ENCODE results near the gene WWOX.
"Not testable (repeated sequence)": the region's sequence is repeated elsewhere in the genome, so short reads cannot be mapped to it uniquely, and the experiment has no call there.

Gene WWOX

GRCh38 chr16:78597809-78598570 is 498.5 kb downstream of the WWOX start:
- H3K36me3 Mint-ChIP-seq (ENCODE audit: low read depth), result no peaks in the 10 kb centered on the region
- H3K27ac Mint-ChIP-seq, result no peak overlapping the region
- DNase-seq (ENCODE audit: low spot score), result no peak
- H3K27me3 Mint-ChIP-seq (ENCODE audit: low read depth), result no peaks in the 10 kb centered on the region
- H3K4me3 Mint-ChIP-seq, result no peak overlapping the region
- no peaks in the 10 kb centered on the region for H3K9me3 Mint-ChIP-seq
- no peaks in the 10 kb centered on the region for H3K4me1 Mint-ChIP-seq (ENCODE audit: low read depth)

- no peaks in the 10 kb centered on the region for H3K27me3 Mint-ChIP-seq (ENCODE audit: low read depth)
- no peak for DNase-seq (ENCODE audit: low spot score)
- H3K36me3 Mint-ChIP-seq (ENCODE audit: low read depth), result no peaks in the 10 kb centered on the region
- H3K4me3 Mint-ChIP-seq, result no peak overlapping the region
- H3K4me1 Mint-ChIP-seq (ENCODE audit: low read depth), result no peaks in the 10 kb centered on the region
- H3K9me3 Mint-ChIP-seq, result no peaks in the 10 kb centered on the region
- no peak overlapping the region for H3K27ac Mint-ChIP-seq
Measured at GRCh38 chr16:78599271-78599670, 499.8 kb downstream of the WWOX start.

GRCh38 chr16:78604423-78605062 is 505.1 kb downstream of the WWOX start:
- H3K4me1 Mint-ChIP-seq (ENCODE audit: low read depth); H3K27me3 Mint-ChIP-seq (ENCODE audit: low read depth); H3K27ac Mint-ChIP-seq; DNase-seq (ENCODE audit: low spot score); H3K4me3 Mint-ChIP-seq; H3K9me3 Mint-ChIP-seq; H3K36me3 Mint-ChIP-seq (ENCODE audit: low read depth): not testable (repeated sequence)

GRCh38 chr16:78605548-78606101 is 506.2 kb downstream of the WWOX start:
- Mint-ChIP-seq H3K36me3 (ENCODE audit: low read depth) (no peaks in the 10 kb centered on the region), H3K27ac (no peak overlapping the region)

DNA sequence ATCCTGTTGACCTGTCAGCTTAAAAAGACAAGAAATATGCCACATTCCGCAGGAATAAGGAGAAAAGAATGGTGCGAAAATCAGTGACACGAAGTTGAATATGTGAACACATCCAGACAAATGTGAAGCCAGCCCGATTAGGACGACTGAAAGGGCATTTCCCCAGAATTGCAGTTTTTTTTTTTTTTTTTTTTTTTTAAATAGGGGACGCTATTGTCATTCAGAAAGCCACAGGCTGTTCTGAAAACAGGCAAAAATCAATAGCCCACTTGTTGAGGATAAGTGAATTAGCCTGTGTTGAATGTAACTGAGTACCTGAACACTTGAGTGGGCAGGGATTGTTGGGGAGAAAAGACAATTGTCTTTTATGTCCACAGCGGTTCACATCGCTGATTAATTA is 507.1 kb downstream of the WWOX start:
- DNase-seq (ENCODE audit: low spot score), result no peak
- Mint-ChIP-seq H3K9me3 (no peaks in the 10 kb centered on the region), H3K36me3 (ENCODE audit: low read depth) (no peaks in the 10 kb centered on the region), H3K27ac (no peak overlapping the region), H3K4me3 (no peak overlapping the region), H3K27me3 (ENCODE audit: low read depth) (peaks cover 4% of the 10 kb centered on the region), H3K4me1 (ENCODE audit: low read depth) (peaks cover 2% of the 10 kb centered on the region)

More at GRCh38 chr16:78605548-78606101, 506.2 kb downstream of the WWOX start:
- Mint-ChIP-seq H3K4me1 (ENCODE audit: low read depth) (peaks cover 2% of the 10 kb centered on the region), H3K9me3 (no peaks in the 10 kb centered on the region), H3K27me3 (ENCODE audit: low read depth) (peaks cover 2% of the 10 kb centered on the region), H3K4me3 (no peak overlapping the region)
- no peak for DNase-seq (ENCODE audit: low spot score)

DNA sequence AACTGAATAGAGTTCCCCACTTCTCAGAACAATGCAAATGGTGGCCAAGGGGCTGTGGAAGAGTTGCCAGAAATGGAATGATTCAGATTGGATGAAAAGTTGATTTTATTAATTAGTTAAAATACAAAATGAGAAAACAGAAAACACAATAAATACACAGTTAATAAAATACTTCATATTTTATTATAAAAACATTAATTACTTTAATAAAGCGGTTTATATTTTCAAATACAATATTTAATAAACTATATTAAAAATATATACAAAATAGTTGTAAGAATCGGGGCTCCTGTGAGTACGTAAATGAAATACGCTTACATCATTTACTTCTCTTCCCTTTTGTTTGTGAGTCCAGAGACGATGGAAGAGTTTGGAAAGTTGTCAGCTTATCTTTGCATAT is 507.6 kb downstream of the WWOX start:
- Mint-ChIP-seq H3K27ac (no peak overlapping the region), H3K4me3 (no peak overlapping the region), H3K4me1 (ENCODE audit: low read depth) (peaks cover 2% of the 10 kb centered on the region), H3K27me3 (ENCODE audit: low read depth) (peaks cover 4% of the 10 kb centered on the region), H3K9me3 (no peaks in the 10 kb centered on the region), H3K36me3 (ENCODE audit: low read depth) (no peaks in the 10 kb centered on the region)
- DNase-seq (ENCODE audit: low spot score), result no peak

DNA sequence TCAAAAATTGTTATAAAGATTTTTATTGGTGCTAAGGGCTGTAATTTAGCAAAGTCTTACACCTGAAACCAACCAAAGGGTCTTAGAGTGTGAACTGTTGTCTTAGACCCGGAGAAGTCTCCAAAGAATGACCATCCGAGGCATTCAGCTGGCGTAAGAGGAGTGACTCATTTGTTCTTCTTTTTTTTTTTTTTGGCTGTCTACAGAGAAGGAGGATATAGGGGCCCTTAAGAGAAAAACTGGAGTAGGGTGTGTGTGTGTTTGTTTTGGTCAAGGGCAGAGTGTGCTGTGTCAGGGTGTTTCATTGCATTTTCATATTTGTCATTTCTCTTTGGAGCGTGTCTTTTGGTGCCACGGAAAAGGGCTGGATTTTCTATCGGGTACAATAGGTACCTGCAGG is 508.0 kb downstream of the WWOX start:
- H3K36me3 Mint-ChIP-seq (ENCODE audit: low read depth), result no peaks in the 10 kb centered on the region
- peaks cover 4% of the 10 kb centered on the region for H3K27me3 Mint-ChIP-seq (ENCODE audit: low read depth)
- no peak overlapping the region for H3K27ac Mint-ChIP-seq
- H3K4me1 Mint-ChIP-seq (ENCODE audit: low read depth), result peaks cover 2% of the 10 kb centered on the region
- no peak for DNase-seq (ENCODE audit: low spot score)
- H3K4me3 Mint-ChIP-seq, result no peak overlapping the region
- H3K9me3 Mint-ChIP-seq, result no peaks in the 10 kb centered on the region

DNA sequence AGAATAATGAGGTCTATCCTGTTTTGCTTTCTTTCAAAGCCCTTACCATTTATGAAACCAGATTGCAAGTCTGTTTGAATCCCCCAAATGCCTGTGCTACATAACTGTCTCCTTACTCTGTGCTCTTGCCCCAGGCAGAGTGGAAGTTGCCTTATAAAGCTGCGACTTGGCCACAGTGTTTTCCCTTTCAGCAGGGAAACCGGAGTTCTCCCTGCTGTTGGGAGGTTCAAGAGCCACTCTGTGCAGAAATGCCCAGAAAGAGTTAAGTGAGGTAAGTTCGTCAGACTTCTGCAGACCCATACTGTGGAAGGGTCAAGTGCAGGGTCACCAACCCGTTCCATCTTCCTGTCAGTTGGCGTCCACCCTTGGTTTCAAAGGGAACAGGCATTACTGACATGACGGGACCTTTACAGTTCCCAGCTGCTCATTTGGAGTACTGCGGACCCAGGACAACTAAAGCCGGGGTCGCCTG is 508.9 kb downstream of the WWOX start:
- no peak overlapping the region for H3K27ac Mint-ChIP-seq
- no peak for DNase-seq (ENCODE audit: low spot score)
- peaks cover 4% of the 10 kb centered on the region for H3K27me3 Mint-ChIP-seq (ENCODE audit: low read depth)
- no peaks in the 10 kb centered on the region for H3K36me3 Mint-ChIP-seq (ENCODE audit: low read depth)
- no peak overlapping the region for H3K4me3 Mint-ChIP-seq
- no peaks in the 10 kb centered on the region for H3K9me3 Mint-ChIP-seq
- H3K4me1 Mint-ChIP-seq (ENCODE audit: low read depth), result peaks cover 2% of the 10 kb centered on the region

DNA sequence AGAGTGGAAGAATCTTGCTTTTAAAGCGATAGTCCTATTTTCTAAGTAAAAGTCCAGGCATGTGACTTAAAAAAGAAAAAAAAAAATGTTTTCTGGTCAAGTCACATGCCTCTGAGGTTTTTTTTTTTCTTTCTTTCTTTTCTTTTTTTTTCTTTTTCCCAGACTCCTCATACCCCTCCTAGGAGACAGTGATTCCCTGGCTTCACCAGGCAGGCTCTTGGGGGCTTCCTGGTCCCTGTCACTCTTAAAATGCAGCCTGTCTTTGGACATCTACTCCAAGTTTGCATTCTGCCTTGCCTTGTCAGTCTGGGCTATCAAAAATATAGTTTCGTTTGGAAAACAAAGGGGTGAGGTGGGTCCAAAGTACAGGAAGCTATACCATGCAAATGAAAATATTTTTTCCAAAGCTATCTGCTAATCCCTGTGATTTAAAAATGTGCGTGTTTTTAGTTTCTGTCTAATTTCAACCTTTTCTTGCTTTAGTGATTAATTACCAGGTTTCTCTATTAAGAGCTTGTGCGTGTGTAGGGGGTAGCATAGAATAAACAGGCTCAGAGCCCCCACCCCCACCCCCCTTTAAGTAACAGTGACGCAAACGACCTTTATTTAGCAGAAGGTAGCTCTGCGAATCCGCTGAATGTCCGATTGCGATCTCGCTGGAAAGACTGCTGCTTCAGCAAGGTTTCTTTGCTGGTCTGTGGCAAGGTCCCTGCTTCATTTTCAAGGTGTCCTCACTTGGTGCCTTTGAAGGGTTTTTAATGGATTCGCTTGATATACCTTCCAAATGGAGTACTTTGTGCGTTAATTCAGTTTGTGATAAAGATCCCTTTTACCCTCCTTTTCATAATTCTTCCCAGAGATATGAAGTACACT is 510.2 kb downstream of the WWOX start:
- Mint-ChIP-seq H3K36me3 (ENCODE audit: low read depth) (no peaks in the 10 kb centered on the region), H3K9me3 (no peaks in the 10 kb centered on the region), H3K4me3 (no peak overlapping the region), H3K4me1 (ENCODE audit: low read depth) (peaks cover 2% of the 10 kb centered on the region), H3K27me3 (ENCODE audit: low read depth) (peaks cover 4% of the 10 kb centered on the region), H3K27ac (no peak overlapping the region)
- no peak for DNase-seq (ENCODE audit: low spot score)

DNA sequence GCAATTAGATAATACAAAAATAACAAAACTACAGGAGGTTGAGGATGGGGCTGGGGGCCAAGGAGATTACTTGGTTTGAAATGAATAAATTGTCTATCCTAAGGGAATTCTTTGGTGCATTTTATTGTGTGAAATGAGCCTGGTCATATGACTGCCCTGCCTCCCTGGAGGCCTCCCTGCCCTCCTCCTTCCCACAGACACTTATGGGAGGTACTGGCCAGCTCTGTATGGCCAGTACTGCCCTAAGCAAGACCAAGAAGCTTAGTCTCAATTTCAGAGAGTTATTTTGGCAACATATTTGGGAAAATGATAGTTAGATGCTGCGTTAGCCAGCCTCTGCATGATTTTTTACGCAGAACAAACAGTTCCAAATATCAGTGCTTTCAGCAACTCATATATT is 511.9 kb downstream of the WWOX start:
- H3K4me3 Mint-ChIP-seq, result no peak overlapping the region
- H3K27ac Mint-ChIP-seq, result no peak overlapping the region
- H3K36me3 Mint-ChIP-seq (ENCODE audit: low read depth), result no peaks in the 10 kb centered on the region
- H3K27me3 Mint-ChIP-seq (ENCODE audit: low read depth), result peaks cover 4% of the 10 kb centered on the region
- peaks cover 2% of the 10 kb centered on the region for H3K4me1 Mint-ChIP-seq (ENCODE audit: low read depth)
- DNase-seq (ENCODE audit: low spot score), result no peak
- no peaks in the 10 kb centered on the region for H3K9me3 Mint-ChIP-seq

- H3K9me3 Mint-ChIP-seq, result peaks cover 7% of the 10 kb centered on the region
- H3K27me3 Mint-ChIP-seq (ENCODE audit: low read depth), result no peaks in the 10 kb centered on the region
- no peak overlapping the region for H3K27ac Mint-ChIP-seq
- no peak overlapping the region for H3K4me3 Mint-ChIP-seq
- no peak for DNase-seq (ENCODE audit: low spot score)
- H3K4me1 Mint-ChIP-seq (ENCODE audit: low read depth), result peaks cover 2% of the 10 kb centered on the region
- no peaks in the 10 kb centered on the region for H3K36me3 Mint-ChIP-seq (ENCODE audit: low read depth)
Measured at GRCh38 chr16:78619811-78620210, 520.4 kb downstream of the WWOX start.

DNA sequence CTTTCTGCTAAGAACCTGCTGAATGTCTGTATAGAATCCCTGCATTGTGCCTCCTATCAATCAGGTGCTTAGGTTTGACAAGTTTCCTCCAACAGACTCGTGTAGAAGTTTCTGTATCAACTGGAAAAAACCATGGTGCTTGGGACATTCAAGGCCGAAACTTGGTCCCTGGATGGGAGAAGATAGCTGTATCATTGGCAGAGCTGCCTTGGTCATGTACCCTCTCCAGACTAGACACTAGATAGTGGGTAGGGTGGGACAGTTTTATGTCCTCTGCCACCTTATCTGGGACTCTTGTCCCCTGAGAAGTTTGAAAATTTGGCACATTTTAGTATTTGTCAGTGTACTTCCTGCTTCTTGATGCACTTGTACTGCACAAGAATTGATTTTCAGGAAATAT is 520.8 kb downstream of the WWOX start:
- Mint-ChIP-seq H3K9me3 (peaks cover 7% of the 10 kb centered on the region), H3K4me3 (no peak overlapping the region), H3K27ac (no peak overlapping the region), H3K27me3 (ENCODE audit: low read depth) (no peaks in the 10 kb centered on the region), H3K36me3 (ENCODE audit: low read depth) (no peaks in the 10 kb centered on the region), H3K4me1 (ENCODE audit: low read depth) (peaks cover 2% of the 10 kb centered on the region)
- DNase-seq (ENCODE audit: low spot score), result no peak

DNA sequence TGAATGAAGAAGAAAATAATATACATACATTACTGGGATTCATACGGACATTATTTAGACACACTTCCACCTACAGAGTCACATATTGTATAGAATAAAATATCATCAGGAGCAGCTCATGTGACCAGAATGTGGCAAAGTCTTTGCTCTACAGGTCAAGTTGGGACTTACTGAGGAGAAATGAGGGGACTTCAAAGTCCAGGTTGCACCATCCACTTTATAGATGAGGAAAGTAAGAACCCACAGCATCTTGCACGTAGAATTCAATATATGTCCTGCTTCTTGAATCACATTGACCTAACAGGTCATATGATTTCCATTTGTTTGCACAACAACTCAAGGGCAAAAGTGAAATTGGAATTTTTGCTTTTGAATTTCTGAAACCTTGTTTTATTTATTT is 524.3 kb downstream of the WWOX start:
- no peaks in the 10 kb centered on the region for H3K27me3 Mint-ChIP-seq (ENCODE audit: low read depth)
- H3K36me3 Mint-ChIP-seq (ENCODE audit: low read depth), result no peaks in the 10 kb centered on the region
- DNase-seq (ENCODE audit: low spot score), result no peak
- peaks cover 7% of the 10 kb centered on the region for H3K9me3 Mint-ChIP-seq
- H3K4me3 Mint-ChIP-seq, result no peak overlapping the region
- peaks cover 2% of the 10 kb centered on the region for H3K4me1 Mint-ChIP-seq (ENCODE audit: low read depth)
- H3K27ac Mint-ChIP-seq, result no peak overlapping the region

DNA sequence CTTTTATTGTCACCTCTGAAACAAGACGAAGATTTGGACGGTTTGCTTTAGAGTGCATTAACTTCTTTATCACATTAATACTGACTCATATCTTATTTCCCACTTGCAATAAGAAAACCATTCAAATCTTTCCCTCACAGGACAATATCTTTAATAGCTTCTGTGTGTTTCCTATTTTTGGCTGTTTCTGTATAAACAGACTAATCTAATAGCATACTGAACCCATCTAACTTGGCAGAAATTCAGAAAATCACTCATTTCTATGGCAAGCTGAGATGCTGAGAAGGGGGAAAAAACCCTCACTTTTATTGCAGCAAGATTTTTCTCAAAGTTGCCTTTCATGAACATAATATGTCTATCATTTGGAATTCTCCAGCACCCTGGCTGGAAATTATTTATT is 524.9 kb downstream of the WWOX start:
- no peak for DNase-seq (ENCODE audit: low spot score)
- Mint-ChIP-seq H3K9me3 (peaks cover 10% of the 10 kb centered on the region), H3K36me3 (ENCODE audit: low read depth) (no peaks in the 10 kb centered on the region), H3K4me3 (no peak overlapping the region), H3K4me1 (ENCODE audit: low read depth) (peaks cover 2% of the 10 kb centered on the region), H3K27ac (no peak overlapping the region), H3K27me3 (ENCODE audit: low read depth) (peaks cover 2% of the 10 kb centered on the region)
